Measurements from ENCODE around the gene SCAMP5.
A peak's percentile ranks its signal among the peaks of the same experiment; 100 is the strongest.

Gene SCAMP5

GRCh38 chr15:75019916-75020315, 24.6 kb downstream of the SCAMP5 start:
- DNase-seq (ENCODE audit: low read depth), result no peak
- no peak overlapping the region for H3K4me3 ChIP-seq (ENCODE audit: low read depth, low read length)
- no peak for TF ChIP-seq CTCF (IDR thresholded peaks at IDR 0.05; ENCODE audit: insufficient read depth, low read depth, low read length, missing control alignments)

- no peak for TF ChIP-seq CTCF (IDR thresholded peaks at IDR 0.05; ENCODE audit: insufficient read depth, low read depth, low read length, missing control alignments)
- no peak overlapping the region for H3K4me3 ChIP-seq (ENCODE audit: low read depth, low read length)
- no peak for DNase-seq (ENCODE audit: low read depth)
Observed at GRCh38 chr15:75021341-75021740, 26.0 kb downstream of the SCAMP5 start.

DNA sequence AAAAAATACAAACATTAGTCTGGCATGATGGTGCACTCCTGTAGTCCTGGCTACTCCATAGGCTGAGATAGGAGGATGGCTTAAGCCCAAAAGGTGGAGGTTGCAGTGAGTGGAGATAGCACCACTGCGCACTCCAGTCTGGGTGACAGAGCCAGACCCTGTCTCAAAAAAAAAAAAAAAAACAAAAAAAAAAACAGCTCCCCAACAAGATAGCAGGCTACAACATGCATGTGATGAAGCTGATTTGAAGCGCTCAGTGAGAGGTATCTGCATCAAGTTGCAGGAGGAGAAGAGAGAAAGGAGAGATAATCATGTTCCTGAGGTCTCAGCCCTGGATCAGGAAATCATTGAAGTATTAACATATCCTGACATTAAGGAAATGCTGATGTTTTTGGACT, 27.4 kb downstream of the SCAMP5 start:
- no peak for TF ChIP-seq CTCF (IDR thresholded peaks at IDR 0.05; ENCODE audit: insufficient read depth, low read depth, low read length, missing control alignments)
- H3K4me3 ChIP-seq (ENCODE audit: low read depth, low read length), result no peak overlapping the region
- no peak for DNase-seq (ENCODE audit: low read depth)

- no peak for TF ChIP-seq CTCF (IDR thresholded peaks at IDR 0.05; ENCODE audit: insufficient read depth, low read depth, low read length, missing control alignments)
- peak; percentile 98 for DNase-seq (ENCODE audit: low read depth)
- H3K4me3 ChIP-seq (ENCODE audit: low read depth, low read length), result peak within 1 kb of the TSS; percentile 72
Observed at GRCh38 chr15:75023181-75023871, 28.0 kb downstream of the SCAMP5 start, which contains the start of gene PPCDC. TSS of gene PPCDC (plus strand) at chr15:75023590. CDS start at chr15:75028319, 4,729 bp downstream.

DNA sequence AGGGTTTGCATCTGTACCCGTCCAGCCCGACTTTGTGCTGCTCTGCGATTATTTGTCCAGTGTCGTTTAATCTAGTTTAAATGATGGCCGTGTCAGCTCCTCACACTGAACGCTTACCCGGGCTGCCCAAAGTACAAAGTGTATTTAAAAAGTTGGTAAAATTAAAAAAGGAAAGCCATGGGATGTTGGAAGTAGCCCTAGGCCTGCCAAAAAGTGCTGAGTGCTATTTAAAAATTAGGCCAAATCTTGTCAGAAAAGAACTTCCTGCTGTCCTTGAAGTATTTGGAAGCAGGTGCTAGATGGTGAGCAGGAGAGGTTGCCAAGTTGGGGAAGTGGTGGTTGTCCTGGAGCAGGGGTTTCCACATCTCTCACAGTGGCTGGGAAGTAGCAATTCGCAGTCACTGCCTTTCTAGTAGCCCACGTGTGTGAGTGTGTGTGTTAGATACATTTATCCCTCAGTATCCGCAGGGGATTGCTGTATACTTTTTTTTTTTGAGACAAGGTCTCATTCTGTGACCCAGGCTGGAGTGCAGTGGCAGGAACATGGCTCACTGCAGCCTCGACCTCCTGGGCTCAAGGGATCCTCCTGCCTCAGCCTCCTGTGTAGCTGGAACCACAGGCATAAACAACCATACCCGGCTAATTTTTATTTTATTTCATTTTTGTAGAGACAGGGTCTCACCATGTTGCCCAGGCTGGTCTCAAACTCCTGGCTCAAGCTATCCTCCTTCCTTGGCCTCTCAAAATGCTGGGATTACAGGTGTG, 28.7 kb downstream of the SCAMP5 start:
- TF ChIP-seq CTCF (IDR thresholded peaks at IDR 0.05; ENCODE audit: insufficient read depth, low read depth, low read length, missing control alignments), result no peak
- peak; percentile 66 for DNase-seq (ENCODE audit: low read depth)
- H3K4me3 ChIP-seq (ENCODE audit: low read depth, low read length), result peak overlapping the region; percentile 72

DNA sequence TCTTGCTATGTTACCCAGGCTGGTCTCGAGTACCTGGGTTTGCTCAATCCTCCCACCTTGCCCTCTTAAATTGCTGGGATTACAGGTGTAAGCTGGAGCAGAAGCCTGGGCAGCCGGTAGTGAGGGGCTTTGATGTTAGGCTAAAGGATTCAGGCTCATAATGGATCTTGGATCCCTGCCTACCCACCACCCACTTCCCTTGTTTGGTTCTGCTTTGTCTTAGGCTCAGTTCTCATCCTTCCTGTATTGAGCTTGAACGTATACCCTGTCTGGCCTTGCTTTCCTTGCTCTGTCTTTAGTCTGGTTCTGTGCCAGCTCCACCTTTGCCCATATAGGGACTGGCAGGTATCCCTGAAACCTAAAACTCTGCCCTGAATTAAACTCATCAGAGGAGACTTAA, 29.7 kb downstream of the SCAMP5 start:
- no peak for DNase-seq (ENCODE audit: low read depth)
- H3K4me3 ChIP-seq (ENCODE audit: low read depth, low read length), result no peak overlapping the region
- no peak for TF ChIP-seq CTCF (IDR thresholded peaks at IDR 0.05; ENCODE audit: insufficient read depth, low read depth, low read length, missing control alignments)

Data from GM12865 (cell line).